GM18499 (cell line): ENCODE measurements around the gene ZNF813.

Experiments used
- ATAC-seq: cut with Tn5 transposase; IDR thresholded peaks from one replicate; pipeline ENCODE4 v1.9.1; 2021; ENCODE audit warnings: moderate number of reproducible peaks; ENCODE audit not compliant: insufficient read depth, unreplicated experiment

The ZNF813 gene

DNA sequence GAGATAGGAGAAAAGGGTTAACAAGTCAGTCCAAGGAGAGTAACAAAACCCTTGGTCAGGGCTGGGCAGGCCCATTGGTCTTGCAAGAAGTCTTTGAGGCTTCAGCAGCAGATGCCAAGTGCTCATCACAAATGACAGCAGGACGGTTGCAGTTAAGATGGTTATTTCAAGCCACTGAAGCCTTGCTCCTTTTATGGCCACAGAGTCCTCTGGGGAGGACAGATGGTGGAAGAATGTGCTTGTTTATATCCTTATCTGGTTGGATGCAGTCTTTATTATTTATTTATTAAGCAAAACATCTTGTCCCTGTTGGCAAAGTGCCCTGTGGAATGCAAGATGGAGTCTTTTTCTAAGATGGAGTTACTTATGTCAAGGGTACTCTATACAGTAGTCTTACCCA, 51.2 kb downstream of the ZNF813 start:
- ATAC-seq: no peak

- no peak for ATAC-seq
These were observed 51.9 kb downstream of the ZNF813 start for GRCh38 chr19:53519446-53519845.

DNA sequence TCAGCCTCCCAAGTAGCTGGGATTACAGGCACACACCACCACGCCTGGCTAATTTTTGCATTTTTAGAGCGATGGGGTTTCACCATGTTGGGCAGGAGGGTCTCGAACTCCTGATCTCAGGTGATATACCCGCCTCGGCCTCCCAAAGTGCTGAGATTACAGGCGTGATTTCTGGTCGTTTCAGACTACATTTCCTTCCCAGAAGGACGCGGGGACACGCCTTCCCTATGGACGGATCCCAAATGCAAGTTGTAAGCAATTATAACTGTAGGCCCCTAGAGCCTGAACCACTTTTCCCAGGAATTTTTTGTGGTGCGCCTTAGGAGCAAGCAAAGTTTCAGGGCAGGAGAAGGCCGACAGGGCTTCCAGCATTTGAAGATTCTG, 52.6 kb downstream of the ZNF813 start:
- no peak for ATAC-seq

DNA sequence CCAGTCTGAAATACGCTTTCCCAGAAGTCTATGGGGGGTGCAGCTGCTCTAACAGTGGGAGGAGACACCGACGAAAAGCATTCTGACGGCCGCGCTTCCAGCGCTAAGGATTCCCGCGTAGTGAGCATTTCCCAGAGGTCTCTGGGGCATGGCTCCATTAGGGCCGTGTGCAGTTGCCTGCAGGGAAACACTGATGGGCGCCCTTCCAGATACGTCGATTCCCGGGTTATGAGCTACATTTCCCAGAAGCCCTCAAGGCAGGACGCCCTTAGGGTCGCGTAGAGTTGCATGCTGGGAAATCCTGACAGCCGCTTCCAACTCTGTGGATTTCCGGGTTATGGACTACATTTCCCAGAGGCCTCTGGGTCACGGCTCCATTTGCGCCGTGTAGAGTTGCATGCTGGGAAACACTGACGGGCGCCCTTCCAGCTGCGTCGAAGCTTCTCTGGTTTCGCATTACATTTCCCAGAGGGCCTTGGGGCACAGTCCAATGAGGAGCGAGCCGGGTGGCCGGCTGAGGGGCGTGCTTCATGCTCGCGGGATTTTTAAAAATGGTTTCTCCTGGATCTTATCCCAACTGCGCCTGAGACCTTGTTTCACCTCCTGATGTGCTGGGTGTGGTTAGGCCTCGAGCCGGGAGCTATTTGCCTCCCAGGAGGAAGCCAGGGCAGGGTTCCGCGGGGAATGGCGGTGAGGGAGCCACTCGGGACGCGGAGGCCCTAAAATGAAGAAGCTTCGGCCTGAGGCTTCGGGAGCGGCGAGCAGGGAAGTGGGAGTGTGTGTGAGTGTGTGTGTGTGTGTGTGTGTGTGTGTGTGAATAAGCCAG, 53.2 kb downstream of the ZNF813 start:
- ATAC-seq: peak; percentile 67

DNA sequence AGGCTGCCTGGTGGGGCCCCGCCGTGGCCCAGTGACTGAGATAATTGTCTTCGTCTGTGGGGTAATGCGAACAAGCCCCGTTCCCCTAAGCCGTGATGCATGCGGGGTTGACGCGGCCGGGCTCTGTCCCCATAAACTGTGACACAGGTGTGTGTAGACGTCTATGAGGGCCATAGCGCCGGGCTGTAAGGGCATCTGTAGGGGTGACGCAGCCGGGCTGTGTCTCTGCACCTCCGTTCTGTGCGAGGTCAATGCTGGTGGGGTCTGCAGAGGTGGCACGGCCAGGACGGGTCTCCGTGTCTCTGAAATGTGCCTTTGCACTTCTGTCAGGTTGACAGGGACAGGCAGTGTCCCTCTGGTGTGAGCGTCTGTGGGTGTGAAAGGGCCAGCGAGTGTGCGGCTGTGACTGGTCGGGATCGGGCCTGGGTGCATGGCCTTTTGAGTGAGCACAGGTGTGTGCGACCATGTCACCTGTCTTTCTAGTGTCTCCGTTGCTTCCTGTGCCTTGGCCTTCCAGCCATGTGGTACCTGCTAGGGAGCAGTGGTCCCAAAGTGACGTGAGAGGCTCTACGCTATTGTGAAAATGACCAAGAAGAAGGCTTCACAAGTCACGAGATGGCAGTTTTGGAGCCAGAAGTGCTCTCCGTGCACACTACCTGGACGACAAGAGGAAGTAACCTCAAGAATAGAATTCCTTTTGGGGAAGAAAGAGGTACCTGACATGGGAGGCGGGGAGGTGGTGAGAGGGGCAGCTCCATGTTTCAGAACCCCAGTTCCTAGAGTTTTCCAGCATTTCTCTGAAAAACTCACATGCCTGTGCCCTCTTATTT, 54.1 kb downstream of the ZNF813 start:
- ATAC-seq: no peak

DNA sequence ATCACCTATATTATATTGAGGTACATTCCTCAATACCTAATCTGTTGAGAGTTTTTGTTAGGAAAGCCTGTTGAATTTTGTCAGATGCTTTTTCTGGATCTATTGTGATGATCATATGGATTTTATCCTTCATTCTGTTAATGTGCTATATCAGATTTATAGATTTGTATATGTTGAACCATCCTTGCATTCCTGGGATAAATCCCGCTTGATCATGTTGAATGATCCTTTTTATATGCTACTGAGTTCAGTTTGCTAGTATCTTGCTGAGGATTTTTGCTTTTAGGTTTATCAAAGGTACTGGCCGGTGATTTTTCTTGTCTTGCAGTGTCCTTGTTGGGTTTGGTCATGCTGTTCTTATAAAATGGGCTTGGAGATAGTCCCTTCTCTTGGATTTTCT, 58.4 kb downstream of the ZNF813 start:
- no peak for ATAC-seq

DNA sequence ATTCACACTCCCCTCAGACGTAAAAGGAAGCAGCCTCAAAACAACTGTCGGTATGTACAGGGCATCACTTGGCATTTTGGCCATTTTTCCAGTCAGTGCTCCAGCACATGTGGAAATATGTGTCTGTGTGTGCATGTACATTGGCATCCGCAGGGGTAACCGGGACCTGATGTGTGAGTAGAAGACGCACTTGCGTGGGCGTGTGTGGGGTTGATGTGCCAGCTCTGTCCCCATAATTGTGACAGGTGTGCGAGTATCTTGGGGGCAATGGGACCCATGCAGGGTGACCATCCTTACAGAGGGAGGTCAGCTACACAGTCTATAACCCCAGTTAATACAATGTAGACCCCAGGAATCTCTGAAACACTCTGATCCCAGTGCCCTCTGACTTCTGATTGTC, 63.1 kb downstream of the ZNF813 start:
- no peak for ATAC-seq

DNA sequence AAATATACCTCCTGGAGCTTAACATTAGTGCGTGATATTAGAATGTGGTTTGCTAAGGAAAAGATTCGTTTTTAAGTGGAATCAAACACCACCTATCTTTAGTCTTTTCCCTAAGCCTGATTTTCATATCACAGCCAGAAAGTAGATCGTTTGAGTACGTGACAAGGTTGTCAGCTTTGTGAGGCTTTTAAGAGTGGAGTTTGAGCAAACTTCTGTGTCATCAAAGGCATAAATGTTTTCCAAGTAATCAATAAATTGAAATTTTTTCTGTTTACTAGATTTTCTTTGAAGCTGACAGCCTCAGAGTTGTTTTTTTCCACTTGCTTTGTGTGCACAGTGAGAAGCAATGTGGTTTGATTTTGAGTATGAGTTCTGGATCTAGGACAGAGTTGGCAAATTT, 63.9 kb downstream of the ZNF813 start:
- no peak for ATAC-seq

DNA sequence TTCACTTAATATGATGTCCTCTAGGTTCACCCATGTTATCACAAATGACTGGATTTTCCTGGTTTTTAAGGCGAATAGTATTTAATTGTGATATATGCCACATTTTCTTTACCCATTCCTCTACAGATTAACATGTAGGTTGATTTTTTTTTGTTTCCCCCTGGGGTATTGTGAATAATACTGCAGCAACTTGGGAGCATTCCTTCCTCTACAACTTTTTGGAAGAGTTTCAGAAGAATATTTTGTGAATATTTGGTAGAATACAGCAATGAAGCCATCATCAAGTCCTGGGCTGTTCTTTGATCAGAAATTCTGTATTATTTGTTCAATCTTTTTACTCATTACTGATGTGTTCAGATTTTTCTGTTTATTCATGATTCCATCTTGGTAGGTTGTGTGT, 64.8 kb downstream of the ZNF813 start:
- no peak for ATAC-seq

DNA sequence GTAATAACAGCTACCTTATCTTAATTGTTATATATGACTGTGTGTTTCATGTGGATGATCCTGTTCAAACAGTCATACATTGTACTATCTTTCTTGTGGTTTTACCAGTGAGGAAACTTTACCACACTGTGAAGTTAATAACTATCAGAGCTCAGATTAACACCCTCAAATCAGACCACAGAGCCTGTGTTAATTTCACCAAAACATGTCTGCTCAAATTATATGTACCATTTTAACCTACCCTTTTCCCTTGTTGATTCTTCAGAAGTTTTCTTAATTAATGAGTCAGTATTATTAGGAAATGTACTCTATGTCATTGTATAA, 68.7 kb downstream of the ZNF813 start:
- ATAC-seq: no peak

DNA sequence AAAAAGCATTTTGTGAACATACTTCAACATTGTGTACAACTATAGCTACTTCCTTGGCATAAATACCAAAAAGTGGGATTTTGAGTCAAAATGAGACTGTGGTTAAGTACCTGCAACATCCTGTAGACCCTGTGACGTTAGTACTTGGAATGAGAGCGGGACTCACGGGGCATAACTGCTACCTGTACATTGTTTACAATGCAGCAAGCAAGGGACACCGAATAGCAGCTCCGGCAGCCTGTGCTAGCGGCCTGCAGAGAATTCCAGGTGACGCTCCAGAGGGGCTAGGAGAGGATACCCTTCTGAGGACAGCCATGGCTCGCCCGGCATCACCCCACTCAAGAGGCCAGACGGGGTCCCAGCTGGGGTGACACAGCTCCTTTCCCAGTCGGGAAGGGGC, 69.6 kb downstream of the ZNF813 start:
- no peak for ATAC-seq

GRCh38 chr19:53537521-53538377, 70.2 kb downstream of the ZNF813 start, which contains the start of gene ZNF331:
ZNF331 (plus strand) TSS chr19:53538145; CDS start chr19:53569377, 31,232 bp downstream.
- ATAC-seq: no peak

DNA sequence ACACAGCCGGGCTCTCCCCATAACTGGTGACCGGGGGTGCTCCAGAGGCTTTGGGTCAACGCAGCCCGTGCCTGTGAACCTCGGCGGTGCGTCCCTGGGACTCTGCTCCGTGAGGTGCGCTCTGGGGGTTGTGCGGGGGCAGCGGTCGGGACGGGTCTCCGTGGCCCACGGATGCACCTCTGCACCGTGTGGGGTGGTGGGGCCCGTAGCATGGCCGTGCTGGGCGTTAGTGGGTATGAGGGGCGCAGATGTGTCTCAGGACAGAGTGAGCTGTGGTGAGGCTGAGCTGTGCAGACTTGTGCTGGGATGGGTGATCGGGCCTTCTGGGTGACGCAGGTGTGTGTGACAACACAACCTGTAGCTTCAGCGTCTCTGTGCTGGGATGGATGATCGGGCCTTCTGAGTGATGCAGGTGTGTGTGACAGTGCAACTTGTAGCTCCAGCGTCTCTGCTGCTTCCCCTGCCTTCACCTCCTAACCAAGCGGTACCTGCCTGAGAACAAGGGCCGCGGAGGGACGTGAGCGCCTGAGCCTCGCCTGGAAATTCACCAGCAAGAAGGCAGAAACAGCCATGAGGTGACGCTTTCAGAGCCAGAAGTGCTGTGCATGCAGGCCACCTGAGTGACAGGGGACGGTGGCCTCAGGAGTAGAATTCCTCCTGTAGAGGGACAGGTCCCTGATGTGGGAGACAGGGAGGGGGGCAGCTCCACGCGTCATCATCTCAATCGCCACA, 71.0 kb downstream of the ZNF813 start:
- no peak for ATAC-seq

DNA sequence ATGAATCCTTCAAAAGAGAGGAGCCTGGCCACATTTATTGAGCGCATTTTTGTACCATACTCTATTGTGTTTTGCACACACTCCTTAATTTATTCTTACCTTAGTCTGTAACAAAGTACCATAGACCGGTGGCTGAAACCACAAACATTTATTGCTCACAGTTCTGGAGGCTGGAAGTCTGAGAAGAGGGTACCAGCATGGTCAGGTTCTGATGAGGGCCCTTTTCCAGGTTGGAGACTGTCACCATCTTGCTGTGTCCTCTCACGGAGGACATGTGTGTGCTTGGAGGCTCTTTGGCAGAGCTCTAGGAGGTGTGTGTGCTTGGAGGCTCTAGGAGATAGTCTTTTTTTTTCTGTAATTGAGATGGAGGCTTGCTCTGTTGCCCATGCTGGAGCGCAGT, 72.6 kb downstream of the ZNF813 start:
- ATAC-seq: no peak

DNA sequence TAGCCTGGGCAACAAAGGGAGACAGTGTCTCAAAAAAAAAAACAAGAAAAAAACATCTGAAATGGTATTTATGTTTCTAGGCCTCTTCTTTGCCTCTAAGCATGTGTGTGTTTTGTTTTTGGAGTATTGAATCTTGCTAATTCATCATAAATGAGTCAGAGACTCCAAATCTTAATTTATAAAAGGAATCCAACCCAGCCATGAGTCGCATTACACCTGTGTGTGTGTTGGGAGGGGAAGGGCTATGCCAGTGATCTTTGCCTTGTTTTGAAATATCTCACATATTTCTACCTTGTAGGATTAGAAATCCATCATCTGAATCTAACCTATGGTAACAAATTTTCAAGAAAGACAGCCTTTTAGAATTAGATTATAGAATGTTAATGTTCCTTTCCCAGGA, 74.4 kb downstream of the ZNF813 start:
- ATAC-seq: no peak

GRCh38 chr19:53545271-53546065, 77.9 kb downstream of the ZNF813 start:
- no peak for ATAC-seq
